DND-41 (cell line): ENCODE data around the gene CA11.
"Not testable (repeated sequence)": the region's sequence is repeated elsewhere in the genome, so short reads cannot be mapped to it uniquely, and the experiment has no call there.

ENCODE experiments used
- CTCF ChIP-seq: IDR thresholded peaks from 2 replicates; pipeline ENCODE4 v1.5.1; 2012; ENCODE audit warnings: borderline replicate concordance, low read length, moderate library complexity, mild to moderate bottlenecking; ENCODE audit not compliant: poor library complexity, severe bottlenecking; ENCODE audit errors: extremely low read depth
- EZH2 ChIP-seq: IDR thresholded peaks from 3 replicates; pipeline ENCODE4 v1.6.1; 2012; ENCODE audit warnings: borderline replicate concordance, low read depth, mild to moderate bottlenecking, moderate library complexity, low read length, inconsistent platforms; ENCODE audit not compliant: severe bottlenecking

- TF ChIP-seq CTCF, EZH2: not testable (repeated sequence)
Observed at GRCh38 chr19:48632286-48632685, 13.7 kb downstream of the CA11 start.
